Femur (tissue), 1 donor: Measurements from ENCODE around the gene ACOX3.
"Not testable (repeated sequence)": the region's sequence is repeated elsewhere in the genome, so short reads cannot be mapped to it uniquely, and the experiment has no call there.

ENCODE experiments used
- DNase-seq: peaks from one replicate; pipeline ENCODE4 v3.0.0-alpha.2; 2017

The ACOX3 gene

GRCh38 chr4:8433136-8433535 lies 7.4 kb downstream of the ACOX3 start:
- DNase-seq = no peak

DNA sequence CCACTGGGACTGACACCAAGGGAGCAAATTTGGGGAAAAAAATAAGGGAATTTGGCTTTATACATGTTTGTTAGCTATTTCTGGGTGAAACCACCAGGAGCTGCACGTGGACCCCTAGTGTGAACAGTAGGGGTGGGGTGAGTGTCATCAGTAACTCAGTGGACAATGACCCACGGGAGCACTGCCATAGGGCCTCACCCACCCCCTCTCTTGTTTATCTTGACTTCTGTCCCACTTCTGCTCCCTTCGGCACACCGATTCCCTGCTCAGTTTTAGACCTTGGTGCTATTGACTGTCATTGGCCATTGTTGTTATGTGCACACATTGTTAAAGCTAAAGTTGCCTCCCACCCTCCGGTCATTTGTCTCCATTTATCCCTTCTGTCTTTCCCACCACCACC lies 9.0 kb downstream of the ACOX3 start:
- DNase-seq = no peak

DNA sequence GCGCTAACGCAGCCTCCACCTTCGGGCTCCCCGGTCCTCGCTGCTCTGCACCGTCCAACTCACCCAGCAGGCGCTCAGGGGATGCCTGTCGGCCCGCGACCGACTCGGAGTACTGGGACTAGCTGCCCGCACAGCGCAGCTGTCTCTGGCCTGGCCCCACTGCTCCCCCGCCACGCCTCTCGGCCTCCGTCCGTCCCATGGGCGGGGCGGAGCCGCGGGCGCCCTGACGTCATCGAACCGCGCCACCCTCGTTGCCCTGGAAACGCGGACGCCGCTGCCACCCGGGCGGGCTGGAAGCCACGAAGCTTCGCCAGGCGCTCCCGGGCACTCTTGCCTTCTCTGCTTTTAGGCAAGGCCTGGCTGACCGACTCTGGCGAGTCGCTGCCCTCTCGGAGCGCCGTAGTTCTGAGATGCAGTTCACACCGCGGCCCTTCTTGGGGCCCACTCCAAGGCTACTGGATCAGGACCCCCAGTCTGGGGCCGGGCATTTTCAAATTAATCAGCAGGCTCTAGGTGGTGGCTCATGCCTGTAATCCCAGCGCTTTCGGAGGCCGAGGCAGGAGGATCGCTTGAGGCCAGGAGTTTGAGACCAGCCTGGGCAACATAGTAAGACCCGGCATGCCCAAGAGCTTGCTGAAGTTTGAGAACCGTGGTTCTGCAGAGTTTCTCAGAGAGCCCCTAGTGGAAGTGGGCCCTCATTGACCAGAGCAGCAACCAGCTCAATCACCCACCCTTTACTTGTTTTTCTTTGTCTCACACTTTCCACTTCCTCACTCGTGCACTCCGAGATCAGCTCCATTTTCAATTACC lies 12.0 kb downstream of the ACOX3 start:
- peak; percentile 94 for DNase-seq

GRCh38 chr4:8427761-8428287 lies 12.7 kb downstream of the ACOX3 start:
- DNase-seq = peak; percentile 77

DNA sequence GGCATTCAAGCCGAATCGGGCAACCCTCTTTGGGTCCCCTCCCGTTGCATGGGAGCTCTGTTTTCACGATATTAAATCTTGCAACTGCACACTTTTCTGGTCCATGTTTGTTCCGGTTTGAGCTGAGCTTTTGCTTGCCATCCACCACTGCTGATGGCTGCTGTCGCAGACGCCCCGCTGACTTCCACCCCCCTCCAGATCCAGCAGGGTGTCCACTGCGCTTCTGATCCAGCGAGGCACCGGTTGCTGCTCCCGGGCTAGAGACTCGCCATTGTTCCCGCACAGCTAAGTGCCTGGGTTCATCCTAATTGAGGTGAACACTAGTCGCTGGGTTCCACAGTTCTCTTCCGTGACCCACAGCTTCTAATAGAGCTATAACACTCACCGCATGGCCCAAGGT lies 13.3 kb downstream of the ACOX3 start:
- no peak for DNase-seq

- DNase-seq = no peak
Measured at GRCh38 chr4:8422786-8423185, 17.7 kb downstream of the ACOX3 start.

DNA sequence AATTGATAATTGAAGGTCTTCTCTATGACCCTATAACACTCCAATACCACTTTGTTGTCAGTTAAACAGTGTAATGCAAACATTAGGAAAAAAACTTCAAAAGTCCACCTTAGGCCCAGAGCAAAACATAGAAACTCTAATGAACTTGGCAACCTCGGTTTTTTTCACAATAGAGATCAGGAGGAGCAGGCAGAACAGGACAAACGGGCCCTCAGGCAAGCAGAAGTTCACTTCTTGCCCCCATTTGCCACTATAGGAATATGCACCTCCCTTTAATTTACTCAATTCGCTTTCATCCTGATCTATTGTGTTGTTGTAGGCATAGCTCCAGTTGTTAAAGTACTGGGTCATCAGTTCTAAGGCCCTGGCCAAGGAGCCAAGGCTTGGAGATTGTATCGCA lies 18.2 kb downstream of the ACOX3 start:
- no peak for DNase-seq

GRCh38 chr4:8420151-8420550 lies 20.4 kb downstream of the ACOX3 start:
- not testable (repeated sequence) for DNase-seq

DNA sequence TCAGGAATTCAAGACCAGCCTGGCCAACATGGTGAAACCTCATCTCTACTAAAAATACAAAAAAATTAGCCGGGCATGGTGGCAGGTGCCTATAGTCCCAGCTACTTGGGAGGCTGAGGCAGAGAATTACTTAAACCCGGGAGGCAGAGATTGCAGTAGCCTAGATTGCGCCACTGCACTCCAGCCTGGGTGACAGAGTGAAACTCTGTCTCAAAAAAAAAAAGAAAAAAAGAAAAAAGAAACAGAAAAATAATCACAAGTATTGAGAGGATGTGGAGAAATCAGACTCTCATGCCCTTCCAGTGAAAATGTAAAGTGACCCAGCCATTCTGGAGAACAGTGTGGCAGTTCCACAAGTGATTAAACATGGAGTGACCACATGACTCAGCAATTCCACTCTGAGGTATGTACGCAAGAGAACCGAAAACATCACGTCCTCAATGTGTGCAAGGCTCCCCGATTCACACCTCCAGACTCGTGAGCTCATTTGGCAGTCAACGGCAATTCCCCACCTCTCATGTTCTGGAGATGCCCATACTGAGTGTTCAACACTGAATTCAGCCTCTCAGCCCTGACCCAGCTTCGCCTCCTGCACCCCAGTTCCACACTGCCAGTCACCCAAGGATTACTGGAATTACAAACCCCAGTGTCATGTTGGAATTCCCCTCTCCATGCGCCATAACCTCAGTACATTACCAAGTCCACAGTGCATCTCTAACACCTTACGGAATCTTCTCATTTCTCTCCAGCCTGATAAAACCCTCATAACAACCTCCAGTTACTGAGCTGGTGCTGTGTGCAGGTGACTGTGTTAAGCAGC lies 21.1 kb downstream of the ACOX3 start:
- DNase-seq = no peak

DNA sequence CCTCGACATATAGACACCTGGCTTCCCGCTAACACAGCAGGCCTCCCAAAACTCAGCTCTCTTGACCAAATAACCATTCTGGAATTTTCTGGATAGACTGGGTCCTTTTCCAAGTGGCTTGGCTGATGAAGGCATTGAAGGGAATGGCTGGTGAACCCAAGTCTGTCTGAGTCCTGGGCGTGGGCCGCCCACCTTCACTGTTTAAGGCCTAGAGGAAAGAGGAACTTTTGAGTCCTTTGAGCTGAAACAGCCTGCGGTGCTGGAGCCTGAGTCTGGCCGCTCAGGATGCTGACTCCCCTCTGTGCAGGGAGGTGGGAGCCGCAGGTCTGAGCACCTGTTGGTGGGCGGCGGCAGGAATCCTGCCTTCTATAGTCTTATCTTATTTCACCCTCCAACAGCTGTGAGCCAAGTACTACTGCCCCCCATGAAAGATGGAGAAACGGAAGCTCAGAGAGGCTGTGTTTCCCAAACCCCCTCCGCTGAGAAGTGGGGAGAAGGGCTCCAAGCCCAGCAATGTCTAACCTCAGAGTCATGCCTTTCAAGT lies 23.4 kb downstream of the ACOX3 start:
- no peak for DNase-seq

GRCh38 chr4:8414377-8414776 lies 26.1 kb downstream of the ACOX3 start:
- DNase-seq = no peak

DNA sequence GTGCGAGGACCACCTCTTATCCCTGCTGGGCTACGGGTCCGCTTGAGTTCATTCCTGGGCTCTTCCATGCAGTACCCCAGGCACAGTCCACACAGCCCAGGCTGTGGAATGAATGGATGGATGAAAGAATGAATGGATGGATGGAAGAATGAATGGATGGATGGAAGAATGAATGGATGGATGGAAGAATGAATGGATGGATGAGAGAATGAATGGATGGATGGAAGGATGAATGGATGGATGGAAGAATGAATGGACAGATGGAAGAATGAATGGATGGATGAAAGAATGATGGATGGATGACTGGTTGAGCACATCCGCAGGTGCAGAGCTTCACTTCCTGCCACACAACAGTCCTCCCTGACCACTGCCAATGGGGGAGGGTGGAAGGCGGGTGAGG lies 28.2 kb downstream of the ACOX3 start:
- no peak for DNase-seq

DNA sequence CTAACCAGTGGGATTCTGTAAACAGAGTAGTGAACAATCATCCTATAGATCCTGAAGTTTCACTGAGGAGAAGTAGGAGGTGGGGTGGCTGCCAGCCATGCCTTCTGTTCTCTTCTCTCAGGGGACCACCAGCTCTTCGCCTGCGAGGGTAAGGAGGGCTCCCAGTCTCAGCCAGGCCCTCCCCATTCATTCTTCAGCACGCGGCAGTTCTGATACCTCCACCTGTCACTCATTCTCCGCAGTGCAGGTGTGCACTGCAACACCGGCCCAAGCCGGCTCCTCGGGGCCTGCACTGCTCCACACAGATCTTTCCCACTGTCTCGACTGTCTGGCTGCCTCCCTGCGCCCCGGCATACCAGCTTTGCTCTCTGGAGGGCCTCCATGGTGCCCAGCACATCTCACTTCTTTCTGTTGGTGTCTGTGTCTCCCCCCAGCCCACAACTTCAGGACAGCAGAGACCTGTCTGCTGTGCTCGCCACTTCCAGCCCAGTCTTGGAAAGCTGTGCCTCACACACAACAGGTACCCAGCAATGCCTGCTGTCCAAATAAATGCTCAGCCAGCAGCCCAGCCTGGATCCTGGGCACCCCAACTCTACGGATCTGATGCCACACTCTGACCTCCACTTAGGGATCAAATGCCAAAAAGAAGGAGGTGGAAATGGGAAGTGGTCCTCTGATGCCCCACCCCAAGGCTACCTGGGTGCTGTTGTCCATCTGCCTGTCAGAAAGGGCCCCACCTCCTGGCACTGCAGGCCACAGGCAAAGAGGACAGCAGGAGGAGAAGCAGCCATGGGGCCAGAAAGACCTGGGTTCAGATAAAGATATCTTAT lies 29.0 kb downstream of the ACOX3 start:
- no peak for DNase-seq

GRCh38 chr4:8410641-8411271 lies 29.8 kb downstream of the ACOX3 start:
- DNase-seq = peak; percentile 78

DNA sequence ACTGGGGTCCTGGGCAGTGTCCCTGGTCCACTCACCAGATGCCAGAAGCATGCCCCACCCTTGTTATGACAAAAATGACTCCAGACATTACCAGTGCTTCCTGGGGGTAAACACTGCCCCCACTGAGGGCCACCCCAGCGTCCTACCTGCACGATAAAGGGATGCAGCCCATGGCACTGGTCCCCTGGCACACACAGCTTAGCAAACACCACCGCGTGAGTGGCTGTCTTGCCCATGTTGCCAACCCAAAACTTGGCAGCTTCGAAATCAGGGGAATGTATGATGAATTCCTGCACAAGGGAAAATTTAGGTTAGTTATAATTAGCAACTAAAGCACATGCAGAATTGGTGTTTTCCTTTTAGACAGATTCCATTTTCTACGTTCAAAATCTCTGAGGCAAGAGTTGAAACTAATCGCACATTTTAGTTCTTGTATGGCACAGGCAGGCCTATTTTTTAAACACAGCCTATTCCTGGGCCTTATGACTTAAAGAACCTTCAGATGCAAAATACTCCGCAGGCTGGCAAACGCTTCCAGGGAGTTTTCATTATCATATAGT lies 30.4 kb downstream of the ACOX3 start:
- DNase-seq = no peak

- DNase-seq = peak; percentile 83
Measured at GRCh38 chr4:8409264-8410065, 31.1 kb downstream of the ACOX3 start.

GRCh38 chr4:8407756-8408155 lies 32.8 kb downstream of the ACOX3 start:
- no peak for DNase-seq

DNA sequence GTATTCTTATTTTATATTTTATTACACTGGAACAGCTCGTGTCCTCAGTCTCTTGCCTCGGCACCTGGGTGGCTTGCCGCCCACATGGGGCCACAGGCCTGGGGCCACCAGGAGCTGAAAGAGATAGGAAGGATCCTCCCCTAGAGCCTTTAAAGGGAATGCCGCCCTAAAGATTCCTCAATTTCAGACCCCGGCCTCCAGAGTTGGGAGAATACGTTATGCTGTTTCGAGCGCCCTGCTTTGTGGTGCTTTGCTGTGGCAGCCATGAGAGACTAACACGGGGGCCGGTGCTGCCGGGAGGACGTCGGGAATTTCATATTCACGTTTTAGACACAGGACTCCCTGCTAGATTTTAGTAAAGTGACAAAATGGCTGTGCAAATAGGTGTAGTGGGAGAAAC lies 33.2 kb downstream of the ACOX3 start:
- no peak for DNase-seq

DNA sequence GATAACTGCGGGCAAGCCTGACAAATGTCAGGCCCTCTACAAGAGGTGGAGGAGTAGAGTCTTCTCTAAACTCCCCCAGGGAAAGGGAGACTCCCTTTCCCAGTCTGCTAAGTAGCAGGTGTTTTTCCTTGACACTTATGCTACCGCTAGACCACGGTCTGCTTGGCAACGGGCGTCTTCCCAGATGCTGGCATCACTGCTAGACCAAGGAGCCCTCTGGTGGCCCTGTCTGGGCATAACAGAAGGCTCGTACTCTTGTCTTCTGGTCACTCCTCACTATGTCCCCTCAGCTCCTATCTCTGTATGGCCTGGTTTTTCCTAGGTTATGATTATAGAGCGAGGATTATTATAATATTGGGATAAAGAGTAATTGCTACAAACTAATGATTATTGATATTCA lies 33.6 kb downstream of the ACOX3 start:
- not testable (repeated sequence) for DNase-seq

DNA sequence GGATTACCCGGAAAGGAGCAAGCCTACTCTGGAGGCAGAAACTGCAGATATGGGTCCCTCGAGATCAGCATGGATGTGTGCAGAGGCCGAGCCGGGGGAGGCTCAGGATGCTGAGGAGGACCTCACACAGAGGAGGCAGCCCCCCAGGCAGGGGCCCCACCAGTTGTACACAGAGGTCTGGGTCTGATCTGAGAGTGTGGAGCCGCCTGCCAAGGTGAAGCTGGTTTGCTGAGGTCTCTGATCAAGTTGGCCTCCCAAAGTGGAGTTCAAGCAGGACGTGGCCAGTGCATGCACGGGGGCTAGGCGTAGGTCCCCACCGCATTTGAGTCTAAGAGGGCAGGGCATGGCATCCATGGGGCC lies 35.0 kb downstream of the ACOX3 start:
- no peak for DNase-seq
